Large intestine (tissue), 1 donor: ENCODE data around the gene HBA1. TPM values are rescaled to one million over a fixed set of nuclear protein-coding genes. Genes with fewer than 3 reads are reported as not detected.

ENCODE experiments used
- polyA plus RNA-seq: library from polyadenylated mRNA; unstranded; fragments of 120-200 nt; gene quantifications from one replicate; pipeline ENCODE4 v1.2.1, GENCODE V29; 2013

Gene HBA1
- polyA plus RNA-seq, 1 donor: 1,041 TPM

Other genes starting within 250 kb of the HBA1 start
- 9.5 TPM for gene POLR3K, start 123.1 kb upstream of the HBA1 start, polyA plus RNA-seq
- gene SNRNP25, start 122.9 kb upstream of the HBA1 start, polyA plus RNA-seq: 21.6 TPM
- gene RHBDF1, start 104.0 kb upstream of the HBA1 start, polyA plus RNA-seq: 18.3 TPM
- 31.2 TPM for gene MPG, start 98.5 kb upstream of the HBA1 start, polyA plus RNA-seq
- 21.8 TPM for gene NPRL3, start 38.0 kb upstream of the HBA1 start, polyA plus RNA-seq
- gene HBZ, start 24.0 kb upstream of the HBA1 start, polyA plus RNA-seq: 5.6 TPM
- gene HBM, start 10.7 kb upstream of the HBA1 start, polyA plus RNA-seq: 11.9 TPM
- 1,574 TPM for gene HBA2, start 3.8 kb upstream of the HBA1 start, polyA plus RNA-seq
- gene HBQ1, start 3.8 kb downstream of the HBA1 start, polyA plus RNA-seq: 0.73 TPM
- 99.5 TPM for gene LUC7L, start 52.8 kb downstream of the HBA1 start, polyA plus RNA-seq
- 63.4 TPM for gene FAM234A, start 58.1 kb downstream of the HBA1 start, polyA plus RNA-seq
- 6.6 TPM for gene RGS11, start 99.3 kb downstream of the HBA1 start, polyA plus RNA-seq
- gene ARHGDIG, start 103.9 kb downstream of the HBA1 start, polyA plus RNA-seq: 4.5 TPM
- 1.8 TPM for gene PDIA2, start 106.5 kb downstream of the HBA1 start, polyA plus RNA-seq
- gene AXIN1, start 176.0 kb downstream of the HBA1 start, polyA plus RNA-seq: 29.8 TPM
- gene MRPL28, start 193.9 kb downstream of the HBA1 start, polyA plus RNA-seq: 55.6 TPM
- gene PGAP6, start 205.3 kb downstream of the HBA1 start, polyA plus RNA-seq: 83.5 TPM
- 107 TPM for gene NME4, start 220.5 kb downstream of the HBA1 start, polyA plus RNA-seq
- gene DECR2, start 225.2 kb downstream of the HBA1 start, polyA plus RNA-seq: 91.0 TPM
- 114 TPM for gene RAB11FIP3, start 249.0 kb downstream of the HBA1 start, polyA plus RNA-seq